ENCODE data around the gene STK40.

STK40 gene

GRCh38 chr1:36420409-36420808 is 34.7 kb upstream of the STK40 start:
- no peak for TF ChIP-seq CTCF (IDR thresholded peaks at IDR 0.05; ENCODE audit: control insufficient read depth, insufficient read depth, low read depth, low read length, missing control alignments)
- no peak for DNase-seq (ENCODE audit: low read depth)
- H3K4me3 ChIP-seq (ENCODE audit: control insufficient read depth, low read depth, low read length), result no peak overlapping the region

- TF ChIP-seq CTCF (IDR thresholded peaks at IDR 0.05; ENCODE audit: control insufficient read depth, insufficient read depth, low read depth, low read length, missing control alignments), result no peak
- no peak for DNase-seq (ENCODE audit: low read depth)
- H3K4me3 ChIP-seq (ENCODE audit: control insufficient read depth, low read depth, low read length), result no peak overlapping the region
Observed at GRCh38 chr1:36419569-36419968, 33.8 kb upstream of the STK40 start.

GRCh38 chr1:36419140-36419539 is 33.4 kb upstream of the STK40 start:
- no peak for DNase-seq (ENCODE audit: low read depth)
- no peak for TF ChIP-seq CTCF (IDR thresholded peaks at IDR 0.05; ENCODE audit: control insufficient read depth, insufficient read depth, low read depth, low read length, missing control alignments)
- H3K4me3 ChIP-seq (ENCODE audit: control insufficient read depth, low read depth, low read length), result no peak overlapping the region

GRCh38 chr1:36417931-36418330 is 32.2 kb upstream of the STK40 start:
- no peak for DNase-seq (ENCODE audit: low read depth)
- TF ChIP-seq CTCF (IDR thresholded peaks at IDR 0.05; ENCODE audit: control insufficient read depth, insufficient read depth, low read depth, low read length, missing control alignments), result no peak
- no peak overlapping the region for H3K4me3 ChIP-seq (ENCODE audit: control insufficient read depth, low read depth, low read length)

GRCh38 chr1:36415661-36416326 is 30.1 kb upstream of the STK40 start:
- DNase-seq (ENCODE audit: low read depth), result no peak
- H3K4me3 ChIP-seq (ENCODE audit: control insufficient read depth, low read depth, low read length), result no peak overlapping the region
- TF ChIP-seq CTCF (IDR thresholded peaks at IDR 0.05; ENCODE audit: control insufficient read depth, insufficient read depth, low read depth, low read length, missing control alignments), result no peak

GRCh38 chr1:36414384-36414783 is 28.7 kb upstream of the STK40 start:
- no peak for TF ChIP-seq CTCF (IDR thresholded peaks at IDR 0.05; ENCODE audit: control insufficient read depth, insufficient read depth, low read depth, low read length, missing control alignments)
- DNase-seq (ENCODE audit: low read depth), result no peak
- H3K4me3 ChIP-seq (ENCODE audit: control insufficient read depth, low read depth, low read length), result no peak overlapping the region
